Activated CD8-positive, alpha-beta memory T cell treated with anti-CD3 and anti-CD28 coated beads for 4 hours (primary cell): ENCODE data around the gene ERBB4.

Experiments
- DNase-seq, 2 donors: peaks; one replicate each; pipeline ENCODE4 v3.0.0-alpha.2; 2020; ENCODE audit warnings: low read depth in 2 of 2

ERBB4 gene

GRCh38 chr2:211347328-211347727 is 1191.3 kb downstream of the ERBB4 start:
- DNase-seq, result no peak

- no peak for DNase-seq
Observed at GRCh38 chr2:211344289-211344688, 1194.3 kb downstream of the ERBB4 start.

DNA sequence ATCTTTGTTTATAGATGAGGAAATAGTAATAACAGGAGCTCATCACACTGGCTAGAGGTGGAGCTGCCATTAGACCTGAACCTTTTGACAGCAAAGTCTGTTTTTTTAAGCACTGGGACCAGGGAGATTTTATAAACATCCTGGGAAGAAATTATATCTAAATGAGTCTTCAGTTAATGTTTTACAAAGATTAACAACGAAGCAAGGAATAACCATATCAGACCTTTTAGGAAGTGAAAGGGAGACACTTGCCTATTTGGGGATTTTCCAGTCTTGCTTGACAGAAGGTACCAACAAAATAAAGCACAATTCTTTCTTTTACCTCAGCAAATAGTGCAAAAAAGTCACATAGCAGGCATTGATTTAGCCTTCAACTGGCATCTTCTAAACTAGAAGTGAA is 1205.2 kb downstream of the ERBB4 start:
- no peak for DNase-seq

DNA sequence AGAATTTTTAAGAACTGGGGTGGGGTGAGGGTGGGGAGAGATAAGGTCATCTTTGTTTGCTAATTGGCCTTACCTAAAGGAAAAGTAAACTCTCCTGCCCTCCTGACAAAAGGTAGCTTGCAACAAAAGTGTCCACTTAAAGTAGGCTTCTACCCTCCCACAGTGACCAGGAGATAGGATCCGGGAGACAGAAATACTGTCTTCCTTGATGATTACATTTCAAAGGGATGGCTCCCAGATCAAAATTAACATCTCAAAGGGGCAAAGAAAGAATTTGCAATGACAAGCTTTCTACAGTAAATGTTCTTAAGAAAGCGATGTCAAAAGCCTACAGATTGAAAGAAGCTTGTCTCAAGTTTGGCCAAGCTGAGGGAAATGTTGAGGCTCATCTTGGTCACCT is 1206.9 kb downstream of the ERBB4 start:
- DNase-seq, result no peak

- DNase-seq, result no peak
Observed at GRCh38 chr2:211329882-211330281, 1208.7 kb downstream of the ERBB4 start.

- no peak for DNase-seq
Observed at GRCh38 chr2:211329421-211329820, 1209.2 kb downstream of the ERBB4 start.

DNA sequence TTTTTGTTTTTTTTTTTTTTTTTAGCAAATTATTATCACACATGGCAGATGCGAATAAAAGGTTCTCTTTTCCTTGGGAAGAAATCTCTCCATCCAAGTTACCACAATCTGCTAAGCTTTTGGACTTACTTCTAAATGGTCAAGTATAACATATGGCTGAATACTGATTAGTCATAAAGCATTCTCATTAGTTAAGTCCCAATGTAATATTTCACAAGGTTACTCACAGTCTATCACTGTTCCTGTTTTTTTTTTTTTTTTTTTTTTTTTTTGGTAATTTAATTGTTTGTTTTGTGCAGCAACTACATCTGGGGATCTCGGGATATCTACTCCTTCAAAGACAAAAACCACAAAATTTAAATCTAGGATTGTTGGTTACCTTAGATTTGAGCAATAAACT is 1210.5 kb downstream of the ERBB4 start:
- no peak for DNase-seq
